ENCODE data around the gene GPX4. TPM values are rescaled to one million over a fixed set of nuclear protein-coding genes. Genes with fewer than 3 reads are reported as not detected.

The GPX4 gene
- polyA plus RNA-seq, 3 donors: 459 to 508 (median 493) TPM

GRCh38 chr19:1133471-1133929 is 29.7 kb downstream of the GPX4 start:
- Histone ChIP-seq H3K4me2 (replicated peaks; ENCODE audit: extremely low read depth, low read length, poor library complexity, severe bottlenecking) (peak overlapping the region; percentile 82), H3K4me1 (ENCODE audit: control insufficient read depth in 1 of 2, insufficient read depth in 2 of 2, low read length in 2 of 2) (peaks cover 38 to 44% of the 10 kb centered on the region in 2 donors), H3K9me3 (replicated peaks in 1 of 2; ENCODE audit: control insufficient read depth in 1 of 2, insufficient read depth in 1 of 2, low read length in 2 of 2) (peaks cover 0 to 4% of the 10 kb centered on the region in 2 donors), H4K20me1 (ENCODE audit: insufficient read depth, low read length) (peaks cover 80% of the 10 kb centered on the region), H3K27ac (ENCODE audit: low read depth in 1 of 2, low read length in 2 of 2) (peak overlapping the region; percentile 87 to 91), H3K79me2 (ENCODE audit: insufficient read depth, low read length) (peaks cover 77% of the 10 kb centered on the region), H3K36me3 (replicated peaks in 1 of 2; ENCODE audit: control insufficient read depth in 1 of 2, insufficient read depth in 2 of 2, low read length in 2 of 2) (peaks cover 29 to 43% of the 10 kb centered on the region in 2 donors), H2AFZ (ENCODE audit: insufficient read depth, low read depth, low read length, poor library complexity, severe bottlenecking) (no peak overlapping the region), H3K4me3 (replicated peaks in 1 of 3; ENCODE audit: low read depth in 2 of 3, low read length in 3 of 3) (peak overlapping the region in 2 of 3 experiments; percentile 64 to 82), H3K9ac (ENCODE audit: insufficient read depth, low read length, poor library complexity, severe bottlenecking) (peak overlapping the region; percentile 84), H3K27me3 (ENCODE audit: control insufficient read depth in 2 of 2, insufficient read depth in 2 of 2, low read length in 2 of 2) (no peaks in the 10 kb centered on the region)
- H3K36me3 Mint-ChIP-seq: peaks cover 26 to 49% of the 10 kb centered on the region in 2 donors
- peak overlapping the region; percentile 39 to 82 for H3K4me3 Mint-ChIP-seq
- peak overlapping the region; percentile 74 to 94 (median 88) for H3K27ac Mint-ChIP-seq
- peaks cover 0 to 5% (median 0%) of the 10 kb centered on the region in 3 donors for H3K27me3 Mint-ChIP-seq (ENCODE audit: low read depth in 3 of 3)
- TF ChIP-seq, protein P1, sequence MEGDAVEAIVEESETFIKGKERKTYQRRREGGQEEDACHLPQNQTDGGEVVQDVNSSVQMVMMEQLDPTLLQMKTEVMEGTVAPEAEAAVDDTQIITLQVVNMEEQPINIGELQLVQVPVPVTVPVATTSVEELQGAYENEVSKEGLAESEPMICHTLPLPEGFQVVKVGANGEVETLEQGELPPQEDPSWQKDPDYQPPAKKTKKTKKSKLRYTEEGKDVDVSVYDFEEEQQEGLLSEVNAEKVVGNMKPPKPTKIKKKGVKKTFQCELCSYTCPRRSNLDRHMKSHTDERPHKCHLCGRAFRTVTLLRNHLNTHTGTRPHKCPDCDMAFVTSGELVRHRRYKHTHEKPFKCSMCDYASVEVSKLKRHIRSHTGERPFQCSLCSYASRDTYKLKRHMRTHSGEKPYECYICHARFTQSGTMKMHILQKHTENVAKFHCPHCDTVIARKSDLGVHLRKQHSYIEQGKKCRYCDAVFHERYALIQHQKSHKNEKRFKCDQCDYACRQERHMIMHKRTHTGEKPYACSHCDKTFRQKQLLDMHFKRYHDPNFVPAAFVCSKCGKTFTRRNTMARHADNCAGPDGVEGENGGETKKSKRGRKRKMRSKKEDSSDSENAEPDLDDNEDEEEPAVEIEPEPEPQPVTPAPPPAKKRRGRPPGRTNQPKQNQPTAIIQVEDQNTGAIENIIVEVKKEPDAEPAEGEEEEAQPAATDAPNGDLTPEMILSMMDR (IDR thresholded peaks at IDR 0.05): no peak
- peaks cover 39% of the 10 kb centered on the region for H3K4me1 Mint-ChIP-seq
- H3K9me3 Mint-ChIP-seq: peaks cover 0 to 5% (median 2%) of the 10 kb centered on the region in 7 donors
- peak; percentile 48 to 64 (median 62) for DNase-seq
- WGBS (ENCODE audit: insufficient coverage): 69% methylated on average over 17 of the region's 25 CpGs
- intact Hi-C loops (cut with micrococcal nuclease): loop anchor here in 1 of 2 donors (5.0 kb wide), 1 partner anchor 39 kb away; the partner anchor contains the start of gene SBNO2

- H3K9me3 Mint-ChIP-seq: peaks cover 0 to 5% (median 2%) of the 10 kb centered on the region in 7 donors
- Histone ChIP-seq H3K36me3 (replicated peaks in 1 of 2; ENCODE audit: control insufficient read depth in 1 of 2, insufficient read depth in 2 of 2, low read length in 2 of 2) (peaks cover 32 to 47% of the 10 kb centered on the region in 2 donors), H2AFZ (ENCODE audit: insufficient read depth, low read depth, low read length, poor library complexity, severe bottlenecking) (no peak overlapping the region), H3K4me3 (replicated peaks in 1 of 3; ENCODE audit: low read depth in 2 of 3, low read length in 3 of 3) (no peak overlapping the region), H3K9me3 (replicated peaks in 1 of 2; ENCODE audit: control insufficient read depth in 1 of 2, insufficient read depth in 1 of 2, low read length in 2 of 2) (peaks cover 0 to 4% of the 10 kb centered on the region in 2 donors), H3K27me3 (ENCODE audit: control insufficient read depth in 2 of 2, insufficient read depth in 2 of 2, low read length in 2 of 2) (no peaks in the 10 kb centered on the region), H3K79me2 (ENCODE audit: insufficient read depth, low read length) (peaks cover 72% of the 10 kb centered on the region), H3K9ac (ENCODE audit: insufficient read depth, low read length, poor library complexity, severe bottlenecking) (no peak overlapping the region), H4K20me1 (ENCODE audit: insufficient read depth, low read length) (peaks cover 80% of the 10 kb centered on the region), H3K4me1 (ENCODE audit: control insufficient read depth in 1 of 2, insufficient read depth in 2 of 2, low read length in 2 of 2) (peaks cover 38 to 44% of the 10 kb centered on the region in 2 donors), H3K27ac (ENCODE audit: low read depth in 1 of 2, low read length in 2 of 2) (peak overlapping the region in 1 of 2 donors; percentile 91), H3K4me2 (replicated peaks; ENCODE audit: extremely low read depth, low read length, poor library complexity, severe bottlenecking) (no peak overlapping the region)
- 100% methylated on average over 5 of the region's 11 CpGs for whole genome bisulfite sequencing (ENCODE audit: insufficient coverage)
- TF ChIP-seq, protein P1 (IDR thresholded peaks at IDR 0.05): no peak
- no peak overlapping the region for H3K4me3 Mint-ChIP-seq
- DNase-seq: no peak
- peaks cover 0 to 3% (median 0%) of the 10 kb centered on the region in 3 donors for H3K27me3 Mint-ChIP-seq (ENCODE audit: low read depth in 3 of 3)
- intact Hi-C loops (cut with micrococcal nuclease): loop anchor here in 1 of 2 donors (5.0 kb wide), 1 partner anchor 38 kb away; the partner anchor contains the start of gene SBNO2
- peak overlapping the region in 2 of 7 donors; percentile 89 to 94 for H3K27ac Mint-ChIP-seq
- H3K36me3 Mint-ChIP-seq: peaks cover 34 to 52% of the 10 kb centered on the region in 2 donors
- H3K4me1 Mint-ChIP-seq: peaks cover 39% of the 10 kb centered on the region
Measured at GRCh38 chr19:1134431-1134830, 30.6 kb downstream of the GPX4 start.

Measured in CD14-positive monocyte (primary cell).